ENCODE measurements around the gene ZNF304.
"Not testable (repeated sequence)": the region's sequence is repeated elsewhere in the genome, so short reads cannot be mapped to it uniquely, and the experiment has no call there.

The ZNF304 gene

GRCh38 chr19:57362419-57362818 lies 11.3 kb downstream of the ZNF304 start:
- DNase-seq (ENCODE audit: low read depth in 2 of 2), result no peak

- DNase-seq (ENCODE audit: low read depth in 2 of 2), result peak; percentile 93 to 95
These were observed 12.1 kb downstream of the ZNF304 start, which contains the start of the genes TRAPPC2B and ZNF547 for GRCh38 chr19:57362997-57363687. Gene TRAPPC2B, plus strand, starts transcription at chr19:57363551. Its CDS starts 1,283 bp downstream, at chr19:57364834. Gene ZNF547, plus strand, starts transcription at chr19:57363551. Its CDS starts 5,005 bp downstream, at chr19:57368556.

GRCh38 chr19:57363688-57364181 lies 12.7 kb downstream of the ZNF304 start:
- no peak for DNase-seq (ENCODE audit: low read depth in 2 of 2)

- no peak for DNase-seq (ENCODE audit: low read depth in 2 of 2)
These were observed 15.7 kb downstream of the ZNF304 start for GRCh38 chr19:57366776-57367175.

GRCh38 chr19:57374179-57374578 lies 23.1 kb downstream of the ZNF304 start:
- DNase-seq (ENCODE audit: low read depth in 2 of 2), result no peak

GRCh38 chr19:57374647-57375046 lies 23.6 kb downstream of the ZNF304 start:
- not testable (repeated sequence) for DNase-seq (ENCODE audit: low read depth in 2 of 2)

GRCh38 chr19:57376151-57376550 lies 25.1 kb downstream of the ZNF304 start:
- DNase-seq (ENCODE audit: low read depth in 2 of 2), result no peak

- DNase-seq (ENCODE audit: low read depth in 2 of 2), result no peak
These were observed 26.6 kb downstream of the ZNF304 start for GRCh38 chr19:57377498-57378146.

- no peak for DNase-seq (ENCODE audit: low read depth in 2 of 2)
These were observed 29.9 kb downstream of the ZNF304 start for GRCh38 chr19:57380923-57381322.

GRCh38 chr19:57382806-57383488 lies 31.9 kb downstream of the ZNF304 start:
- DNase-seq (ENCODE audit: low read depth in 2 of 2), result no peak

- DNase-seq (ENCODE audit: low read depth in 2 of 2), result no peak
These were observed 38.2 kb downstream of the ZNF304 start for GRCh38 chr19:57389194-57389729.

GRCh38 chr19:57389730-57390598 lies 38.9 kb downstream of the ZNF304 start, which contains the start of gene ZNF548:
Gene ZNF548, plus strand, starts transcription at chr19:57389854. Its CDS starts 246 bp downstream, at chr19:57390100.
- DNase-seq (ENCODE audit: low read depth in 2 of 2), result peak; percentile 89 to 90

- DNase-seq (ENCODE audit: low read depth in 2 of 2), result no peak
These were observed 44.6 kb downstream of the ZNF304 start for GRCh38 chr19:57395710-57396109.

- DNase-seq (ENCODE audit: low read depth in 2 of 2), result no peak
These were observed 47.8 kb downstream of the ZNF304 start for GRCh38 chr19:57398868-57399267.

- DNase-seq (ENCODE audit: low read depth in 2 of 2), result no peak
These were observed 52.9 kb downstream of the ZNF304 start for GRCh38 chr19:57403737-57404563.

GRCh38 chr19:57406516-57407123 lies 55.5 kb downstream of the ZNF304 start:
- peak; percentile 52 for DNase-seq (ENCODE audit: low read depth in 2 of 2)

Measured in activated CD4-positive, alpha-beta T cell treated with anti-CD3 and anti-CD28 coated beads for 24 hours (primary cell).